Brain pericyte (primary cell): ENCODE measurements around the gene ZMIZ1.

Experiments
- DNase-seq: peaks from one replicate; pipeline ENCODE4 v3.0.0-alpha.2; 2012; ENCODE audit warnings: low read depth, low spot score

Gene ZMIZ1

DNA sequence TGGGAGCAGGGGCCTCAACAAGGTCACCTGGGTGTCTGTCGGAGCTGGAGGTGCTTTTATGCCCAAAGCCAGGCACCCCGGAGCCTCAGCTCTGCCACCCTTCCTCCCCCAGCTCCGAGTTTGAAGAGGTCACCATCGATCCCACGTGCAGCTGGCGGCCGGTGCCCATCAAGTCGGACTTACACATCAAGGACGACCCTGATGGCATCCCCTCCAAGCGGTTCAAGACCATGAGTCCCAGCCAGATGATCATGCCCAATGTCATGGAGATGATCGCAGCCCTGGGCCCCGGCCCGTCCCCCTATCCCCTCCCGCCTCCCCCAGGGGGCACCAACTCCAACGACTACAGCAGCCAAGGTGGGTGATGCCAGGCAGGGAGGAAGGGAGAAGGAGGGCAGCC lies 237.2 kb downstream of the ZMIZ1 start:
- no peak for DNase-seq

DNA sequence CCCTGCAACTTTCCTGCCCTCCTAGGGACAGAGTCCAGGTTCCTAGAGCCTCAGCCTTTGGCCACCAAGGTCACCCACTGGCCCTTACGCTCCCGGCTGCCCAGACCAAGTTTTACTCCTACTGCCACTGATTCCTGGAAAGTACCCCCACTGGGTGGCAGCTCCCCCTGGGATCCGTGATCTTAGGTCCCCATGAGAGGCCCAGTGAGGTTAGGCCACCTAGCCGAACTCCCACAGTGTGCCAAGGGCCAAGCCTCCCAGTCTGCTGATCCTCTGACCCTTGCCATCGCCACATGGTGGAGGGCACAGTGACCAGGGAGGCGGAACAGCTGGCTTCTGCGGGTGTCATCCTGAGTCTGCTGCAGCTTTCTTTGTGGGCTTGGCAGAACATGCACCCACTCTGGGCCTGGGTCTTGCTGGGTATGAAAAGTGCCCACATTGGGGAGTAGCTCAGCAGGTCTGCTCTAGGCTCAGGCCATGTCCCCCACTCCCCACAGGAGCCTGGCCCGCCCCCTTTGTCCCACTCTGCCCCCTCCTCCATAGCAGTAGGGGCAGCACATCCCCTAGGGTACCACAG lies 238.0 kb downstream of the ZMIZ1 start:
- no peak for DNase-seq

DNA sequence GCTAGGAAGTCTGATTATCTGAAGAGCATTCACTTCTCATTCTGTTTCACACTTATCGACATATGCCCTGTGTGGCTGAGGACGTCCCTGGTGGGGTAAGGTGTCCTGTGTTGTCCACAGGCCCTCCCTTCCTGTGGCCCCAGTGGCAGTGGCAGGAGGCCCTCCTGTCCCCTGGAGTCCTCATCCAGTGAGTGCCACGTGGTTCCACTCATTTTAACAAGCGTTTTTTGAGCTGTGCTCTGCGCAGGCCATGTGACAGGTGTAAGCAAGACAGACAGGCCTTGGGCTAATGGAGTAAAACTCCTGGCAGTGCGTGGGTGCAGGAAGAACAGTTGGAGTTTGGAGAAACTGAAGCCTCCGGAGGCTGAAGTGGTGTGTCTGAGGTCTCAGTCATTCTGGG lies 239.2 kb downstream of the ZMIZ1 start:
- DNase-seq = no peak

DNA sequence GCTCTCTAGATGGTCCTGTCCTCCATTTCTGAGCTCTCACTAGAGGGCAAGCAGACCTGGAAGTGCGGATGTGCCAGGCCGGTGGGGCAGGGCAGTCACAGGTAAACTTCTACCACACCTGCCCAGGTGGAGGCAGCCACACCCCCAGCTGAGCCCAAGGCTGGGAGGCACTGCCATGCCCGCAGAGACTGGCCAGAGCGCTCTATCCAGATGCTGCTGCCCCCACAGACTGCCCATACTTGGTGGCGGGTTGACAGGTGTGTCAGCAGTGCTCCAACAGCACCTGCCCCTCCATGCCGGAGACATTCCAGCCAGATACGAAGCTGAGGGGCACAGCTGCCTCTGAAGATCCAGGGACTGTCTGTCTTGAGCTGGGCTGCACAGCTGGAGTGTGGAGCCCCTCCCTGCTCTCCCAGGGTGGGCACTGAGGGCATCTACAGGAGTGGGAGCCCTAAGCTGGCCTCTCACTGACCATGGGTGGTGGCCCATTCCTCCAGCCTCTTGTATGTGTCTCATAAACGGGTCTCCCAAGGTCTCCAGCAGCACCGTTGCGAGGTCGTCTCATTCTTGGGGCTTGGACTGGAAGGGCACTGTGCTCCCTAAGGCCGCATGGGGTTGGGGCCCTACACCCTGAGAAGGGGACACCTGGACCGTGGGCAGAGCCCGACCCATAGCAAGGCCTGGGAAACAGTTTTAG lies 240.4 kb downstream of the ZMIZ1 start:
- DNase-seq = no peak

DNA sequence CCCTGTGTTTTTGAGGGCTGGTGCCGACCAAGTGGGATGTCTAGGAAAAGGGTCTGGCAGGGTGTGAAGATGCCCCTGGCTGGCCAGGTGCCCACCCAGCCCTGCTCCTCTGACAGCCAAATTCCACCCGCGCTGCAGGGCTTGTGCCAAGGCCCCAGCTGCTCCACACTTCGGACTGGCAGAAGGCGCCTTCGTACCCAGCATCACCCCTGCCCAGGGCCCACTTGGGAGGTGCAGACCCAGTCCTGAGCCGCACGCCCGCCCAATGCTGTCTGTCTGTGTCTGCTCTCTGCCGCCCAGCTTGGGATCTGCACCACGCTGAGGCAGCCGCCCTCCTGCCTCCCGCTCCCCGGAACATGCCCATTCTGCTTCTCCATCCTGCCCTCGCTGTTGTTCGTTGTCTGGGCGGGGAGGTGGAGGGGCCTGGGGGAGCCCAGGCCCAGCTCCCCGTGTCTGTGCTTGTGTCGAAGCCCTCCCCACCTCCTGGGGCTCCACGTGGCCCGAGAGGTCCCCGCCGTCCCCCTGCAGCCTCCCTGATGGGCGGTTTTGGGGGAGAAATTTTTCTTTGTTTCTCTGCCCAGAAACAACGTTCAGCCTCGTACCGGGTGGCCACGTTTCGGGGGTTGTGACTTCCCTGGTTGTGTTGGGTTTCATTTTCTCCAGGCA lies 241.6 kb downstream of the ZMIZ1 start:
- DNase-seq = no peak

DNA sequence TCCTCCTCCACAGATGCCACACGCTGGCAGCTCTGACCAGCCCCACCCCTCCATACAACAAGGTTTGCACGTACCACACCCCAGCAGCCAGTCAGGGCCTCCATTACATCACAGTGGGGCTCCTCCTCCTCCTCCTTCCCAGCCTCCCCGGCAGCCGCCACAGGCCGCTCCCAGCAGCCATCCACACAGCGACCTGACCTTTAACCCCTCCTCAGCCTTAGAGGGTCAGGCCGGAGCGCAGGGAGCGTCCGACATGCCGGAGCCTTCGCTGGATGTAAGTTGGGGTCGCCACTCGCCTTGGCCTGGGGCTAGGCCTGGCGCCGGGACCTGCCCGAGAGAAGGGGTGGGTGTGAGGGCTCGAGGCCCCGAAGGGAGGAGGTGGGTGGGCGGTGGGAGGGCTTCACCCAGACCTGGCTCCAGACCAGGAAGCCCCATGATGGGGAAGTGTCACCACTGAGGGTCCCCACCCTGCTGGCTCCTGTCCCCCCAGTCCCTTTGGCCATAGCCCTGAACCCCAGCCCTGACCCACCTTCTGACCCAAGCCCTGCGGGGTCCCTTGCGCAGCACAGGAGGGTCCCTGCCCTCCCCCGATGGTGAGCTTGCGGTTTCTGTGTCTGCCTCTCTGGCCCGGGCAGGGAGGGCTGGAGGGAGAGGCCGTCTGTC lies 242.3 kb downstream of the ZMIZ1 start:
- no peak for DNase-seq

DNA sequence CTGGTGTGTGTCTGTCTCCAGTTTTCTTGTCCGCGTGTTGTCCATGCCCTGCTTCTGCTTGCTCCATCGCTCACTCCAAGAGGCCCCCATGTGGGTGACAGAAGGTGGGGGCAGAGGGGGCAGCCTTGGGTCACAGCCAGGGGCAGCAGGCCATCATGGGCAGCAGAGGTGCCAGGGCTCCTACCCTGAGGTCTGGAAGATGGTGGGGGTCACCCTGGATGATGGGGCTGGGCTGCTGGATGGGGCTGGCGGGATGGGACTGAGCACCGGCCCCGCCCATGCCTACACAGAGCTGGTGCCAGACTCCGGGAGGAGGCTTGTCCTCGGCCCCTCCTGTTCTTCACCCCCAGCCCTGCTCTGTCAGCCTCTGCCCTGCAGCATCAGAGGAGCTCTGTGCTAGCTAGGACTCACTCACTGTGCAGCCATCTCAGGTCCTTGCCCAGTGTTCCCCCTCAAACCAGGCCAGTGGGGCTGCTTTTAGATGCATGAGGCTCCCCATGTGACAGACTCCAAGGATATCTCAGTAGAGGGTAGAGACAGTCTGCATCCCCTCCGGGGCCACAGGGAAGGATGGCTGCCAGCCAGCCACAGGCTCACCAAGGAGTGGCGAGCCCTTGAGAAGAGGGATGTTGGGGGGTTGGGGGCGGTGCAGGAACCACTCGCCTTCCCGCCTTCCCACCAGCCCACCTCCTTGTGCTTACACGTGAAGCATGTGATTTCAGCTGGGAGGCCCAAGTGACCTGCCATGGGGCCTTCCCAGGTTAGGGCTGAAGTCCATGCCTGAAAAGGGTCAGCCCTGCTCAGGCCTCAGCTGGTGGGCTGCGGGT lies 243.0 kb downstream of the ZMIZ1 start:
- no peak for DNase-seq

DNA sequence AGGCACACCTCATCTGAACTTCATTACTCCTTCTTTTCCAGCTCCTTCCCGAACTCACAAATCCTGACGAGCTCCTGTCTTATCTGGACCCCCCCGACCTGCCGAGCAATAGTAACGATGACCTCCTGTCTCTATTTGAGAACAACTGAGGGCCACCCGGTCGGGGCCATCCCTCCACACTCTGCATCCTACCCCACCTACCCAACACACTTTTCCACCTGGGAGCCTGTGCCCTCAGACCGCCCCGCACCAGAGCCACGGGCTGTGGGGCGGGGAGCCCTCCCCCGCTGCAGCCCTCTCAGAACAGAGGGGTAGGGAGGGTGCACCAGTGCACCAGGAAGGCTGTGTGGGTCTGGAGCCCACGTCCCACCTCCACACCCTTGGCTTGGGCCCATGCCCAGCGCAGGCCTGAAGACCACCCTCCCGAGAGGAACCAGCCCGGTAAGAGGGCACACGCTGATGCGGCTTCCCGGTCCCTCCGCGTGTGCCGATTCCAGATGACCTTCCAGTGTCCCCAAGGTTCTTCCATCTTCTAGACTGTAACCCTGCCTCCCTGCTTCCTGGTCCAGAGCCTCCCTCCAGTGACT lies 243.9 kb downstream of the ZMIZ1 start:
- no peak for DNase-seq

DNA sequence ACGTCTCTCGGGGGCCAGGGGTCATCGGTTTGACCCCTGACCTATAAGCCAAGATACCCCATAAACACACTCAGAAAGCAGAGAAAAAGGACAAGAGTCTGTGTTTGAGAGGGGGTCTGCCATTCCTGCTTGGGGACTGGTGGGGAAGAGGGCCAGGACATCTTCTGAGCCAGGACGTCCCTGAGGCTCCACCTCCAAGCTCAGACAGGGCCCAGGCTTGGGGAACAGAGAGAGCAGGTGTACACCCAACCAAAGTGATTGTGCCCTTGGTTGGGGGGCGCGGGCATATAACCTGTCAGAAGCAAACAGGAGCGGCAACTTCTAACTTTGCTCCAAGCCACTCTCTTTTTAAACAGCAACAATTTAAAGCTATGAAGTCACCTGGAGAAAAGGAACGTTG lies 244.6 kb downstream of the ZMIZ1 start:
- no peak for DNase-seq

DNA sequence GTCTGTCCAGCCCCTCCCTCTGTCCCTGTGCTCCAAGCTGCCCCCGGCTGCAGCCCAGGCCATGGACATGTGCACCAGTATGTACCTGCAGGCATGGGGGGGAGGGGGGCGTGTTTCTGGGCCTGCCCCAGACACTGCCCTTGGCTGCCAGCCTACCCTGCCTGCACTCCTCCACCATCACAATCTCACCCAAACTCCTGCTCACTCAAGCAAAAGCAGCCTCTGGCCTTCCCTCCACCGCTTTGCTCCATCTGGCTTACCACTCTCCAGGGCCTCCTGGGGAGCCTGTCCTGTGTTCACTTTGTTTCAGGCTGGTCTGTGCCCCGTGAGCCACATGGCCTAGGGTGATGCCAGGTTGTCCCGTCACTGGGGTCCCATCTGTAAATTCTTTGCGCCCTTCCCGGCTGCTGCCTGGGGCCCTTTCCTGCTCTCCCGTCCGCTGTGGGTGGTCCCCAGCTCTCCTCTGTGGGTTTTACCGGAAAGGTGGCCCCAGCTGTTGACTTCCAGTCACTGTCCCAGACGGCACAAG lies 245.2 kb downstream of the ZMIZ1 start:
- no peak for DNase-seq

DNA sequence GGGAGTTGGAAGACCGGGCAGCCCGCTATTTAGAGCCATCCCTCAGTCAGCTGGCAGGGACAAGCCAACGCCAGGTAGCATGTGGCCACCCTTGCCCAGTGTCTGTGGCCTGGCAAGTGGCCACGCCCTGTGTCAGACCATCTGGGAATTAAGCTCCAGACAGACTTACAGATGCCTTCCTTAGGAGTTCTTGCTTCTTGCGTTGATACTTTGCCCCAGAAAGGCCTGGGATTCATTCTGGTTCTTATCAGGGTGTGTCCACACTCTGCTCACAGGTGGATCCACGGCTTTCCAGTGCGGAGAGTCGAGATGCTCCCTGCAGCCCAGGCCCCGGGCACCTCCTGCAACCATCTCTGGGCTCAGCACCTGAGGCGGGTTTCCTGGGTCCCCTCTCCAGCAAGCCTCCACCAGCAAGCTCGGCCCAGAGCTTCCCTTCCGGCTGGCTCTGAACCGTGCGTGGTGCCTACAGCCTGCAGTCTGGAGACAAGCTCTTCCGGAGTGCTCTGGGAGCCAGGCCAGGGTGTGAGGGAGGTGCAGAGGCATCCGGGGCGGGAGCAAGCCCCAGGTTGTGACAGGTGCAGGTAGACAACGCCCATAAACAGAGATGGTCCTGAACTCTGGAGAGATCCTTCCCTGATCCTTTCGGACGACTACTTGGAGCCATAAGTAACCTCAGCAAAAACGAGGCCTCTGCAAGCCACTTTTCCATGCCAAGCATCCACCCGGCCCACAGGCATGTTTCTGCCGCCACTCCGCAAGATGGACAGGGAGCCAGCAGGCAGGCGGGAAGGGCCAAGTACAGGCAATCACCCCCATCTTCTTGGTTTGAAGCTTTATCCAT lies 246.2 kb downstream of the ZMIZ1 start:
- no peak for DNase-seq

DNA sequence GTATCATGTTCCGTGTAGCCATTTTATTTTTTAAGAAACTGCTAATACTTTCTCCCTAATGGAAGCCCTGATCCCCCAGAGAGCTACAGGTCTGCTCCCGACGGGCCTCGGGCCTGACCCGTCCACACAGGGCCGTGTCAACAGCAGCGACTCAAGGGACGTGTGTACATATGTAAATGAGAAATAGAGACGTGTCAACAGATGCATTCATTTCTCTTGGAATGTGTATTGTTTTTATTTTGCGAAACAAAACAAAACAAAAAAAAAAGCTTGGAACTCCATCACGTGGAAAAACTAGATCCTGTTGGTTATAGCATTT lies 246.8 kb downstream of the ZMIZ1 start:
- DNase-seq = no peak

DNA sequence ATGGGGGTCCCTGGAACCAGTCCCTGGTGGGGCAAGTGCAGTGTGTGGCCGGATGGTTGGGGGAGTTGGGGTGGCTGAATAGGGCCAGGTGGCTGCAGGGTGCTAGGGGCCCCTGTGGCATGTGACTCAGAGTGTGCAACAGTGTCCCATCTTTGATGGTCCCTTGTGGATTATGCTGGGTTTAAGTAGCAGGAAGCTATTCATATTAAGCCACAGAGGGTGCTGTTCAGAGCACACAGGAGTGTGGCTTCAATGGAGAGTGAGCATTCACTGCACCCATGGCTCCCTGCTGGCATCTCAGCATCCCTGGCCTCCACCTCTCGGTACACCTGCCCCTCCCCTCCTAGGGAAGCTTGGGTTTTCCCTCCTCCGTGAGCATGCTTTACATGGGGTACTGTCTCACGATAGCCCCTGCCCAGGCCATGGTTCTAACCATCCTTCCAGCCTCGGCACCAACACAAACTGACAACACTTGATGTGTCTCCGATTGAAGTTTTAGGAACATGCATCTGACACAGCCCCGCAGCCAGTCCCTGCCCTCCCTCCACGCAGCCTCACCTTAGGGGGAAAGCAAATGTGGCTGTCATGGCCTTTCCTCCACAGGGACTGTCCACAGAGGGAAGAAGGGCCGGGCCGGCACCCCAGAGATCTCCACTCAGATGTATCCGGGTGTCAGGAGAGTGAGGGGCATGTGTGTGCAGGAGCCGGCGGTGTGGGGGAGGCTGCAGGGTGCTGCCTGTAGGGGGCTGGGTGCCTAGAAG lies 248.1 kb downstream of the ZMIZ1 start:
- DNase-seq = no peak

DNA sequence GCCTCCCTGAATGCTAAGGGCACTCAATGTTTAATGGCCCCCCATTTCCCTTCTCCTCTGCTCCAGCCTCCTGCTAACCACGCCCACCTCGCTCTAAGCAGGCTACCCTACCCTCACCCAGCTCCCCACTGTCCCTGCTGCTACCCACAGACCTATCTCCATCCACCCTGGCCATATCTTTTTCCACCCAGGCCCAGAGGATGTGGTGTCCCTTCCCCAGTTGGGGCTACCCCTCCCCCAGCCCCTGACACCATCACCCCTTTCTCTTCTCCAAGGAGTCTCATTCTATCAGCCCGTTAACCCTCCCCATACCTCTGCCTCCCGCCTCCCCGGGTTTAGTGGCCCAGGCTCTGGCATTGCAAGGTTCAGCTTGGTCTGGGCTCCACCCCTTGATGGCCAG lies 249.6 kb downstream of the ZMIZ1 start:
- DNase-seq = no peak

DNA sequence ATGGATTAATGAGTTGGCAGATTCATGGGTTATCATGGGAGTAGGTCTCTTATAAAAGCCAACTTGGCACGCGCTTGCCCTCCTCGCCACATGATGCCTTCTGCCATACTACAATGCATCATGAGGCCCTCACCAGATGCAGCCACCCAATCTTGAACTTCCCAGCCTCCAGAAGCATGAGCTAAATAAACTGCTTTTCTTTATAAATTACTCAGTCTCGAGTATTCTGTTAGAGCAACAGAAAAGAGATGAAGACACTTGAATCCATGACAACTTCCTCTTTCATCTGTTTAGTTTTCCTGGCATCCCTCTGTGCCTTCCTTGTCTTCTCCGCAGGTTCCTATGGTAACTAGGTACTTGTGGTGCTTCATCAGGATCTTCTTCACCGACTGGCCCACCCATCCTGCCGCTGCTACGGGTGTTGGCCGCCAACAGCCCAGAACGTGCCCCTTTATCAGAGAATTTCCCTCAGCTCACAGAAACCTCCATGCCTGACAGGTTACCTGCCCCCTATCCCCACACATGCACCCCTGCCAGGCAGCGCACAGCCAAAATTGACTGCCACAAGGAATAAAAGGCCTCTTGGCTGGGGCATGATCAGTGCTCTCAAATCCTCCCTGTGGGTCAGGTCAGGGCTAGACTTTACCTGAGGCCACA lies 250.5 kb downstream of the ZMIZ1 start:
- no peak for DNase-seq

DNA sequence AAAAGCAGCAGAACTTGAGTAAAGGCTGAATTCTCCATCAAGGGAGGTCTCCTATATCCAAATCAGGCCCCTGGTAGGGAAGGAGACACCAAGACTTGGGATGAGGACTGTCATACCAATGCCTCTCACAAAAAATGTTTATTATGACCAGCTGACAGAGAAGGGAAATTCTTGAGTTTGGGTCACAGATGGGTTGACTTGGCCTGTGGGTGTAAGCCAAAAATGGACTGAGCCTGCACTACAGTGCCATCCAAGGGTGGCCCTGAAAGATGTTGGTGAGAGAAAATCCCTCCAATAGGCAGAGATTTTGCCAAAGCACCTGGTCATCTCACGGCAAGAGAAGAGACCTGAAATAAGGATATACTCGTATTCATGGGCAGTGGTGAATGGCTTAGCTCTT lies 251.6 kb downstream of the ZMIZ1 start:
- no peak for DNase-seq

DNA sequence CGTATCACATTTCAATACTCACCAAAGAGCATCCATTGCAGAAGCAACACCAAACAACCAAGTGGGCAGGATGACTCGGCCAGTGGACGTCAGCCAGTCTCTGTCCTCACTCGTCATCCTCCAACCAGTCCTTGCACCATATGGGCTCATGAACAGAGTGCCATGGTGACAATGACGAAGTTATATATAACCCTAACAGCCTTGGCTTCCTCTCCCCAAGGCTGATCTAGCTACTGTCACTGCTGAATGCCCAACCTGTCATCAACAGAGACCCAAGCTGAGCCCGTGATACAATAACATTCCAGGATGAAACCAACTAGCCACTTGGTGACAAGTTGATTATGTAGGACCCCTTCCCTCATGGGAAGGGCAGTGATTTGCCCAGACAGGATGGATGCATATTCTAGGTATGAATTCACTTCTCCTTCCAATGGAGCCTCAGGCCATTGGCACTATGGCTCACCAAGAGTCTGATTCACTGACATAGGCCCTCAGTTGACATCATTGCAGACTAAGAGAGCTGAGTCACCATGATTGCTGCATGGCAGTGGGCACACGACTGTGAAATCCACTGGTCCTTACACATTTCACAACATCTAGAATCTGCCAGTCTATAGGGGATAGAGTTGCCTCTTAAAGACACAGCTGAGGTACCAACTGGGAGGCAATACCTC lies 252.2 kb downstream of the ZMIZ1 start:
- DNase-seq = no peak

DNA sequence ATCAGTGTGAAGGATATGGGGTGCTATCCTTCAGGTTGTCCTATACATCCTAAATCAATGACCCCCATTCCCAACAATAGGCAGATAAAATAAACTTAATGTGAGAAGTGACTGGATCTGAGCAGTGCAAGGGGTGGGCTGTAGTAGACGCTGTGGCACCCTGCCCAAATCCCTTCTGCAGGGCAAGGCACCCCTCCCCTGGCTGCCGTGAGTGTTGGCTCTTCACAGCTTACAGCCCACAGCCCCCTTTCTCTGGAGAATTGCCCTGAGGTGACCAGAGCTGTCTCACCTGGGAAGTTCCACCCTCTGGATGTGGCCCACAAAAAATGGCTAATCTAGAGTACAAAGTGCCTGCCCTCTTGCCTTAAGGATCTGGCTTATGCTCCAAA lies 252.7 kb downstream of the ZMIZ1 start:
- no peak for DNase-seq

DNA sequence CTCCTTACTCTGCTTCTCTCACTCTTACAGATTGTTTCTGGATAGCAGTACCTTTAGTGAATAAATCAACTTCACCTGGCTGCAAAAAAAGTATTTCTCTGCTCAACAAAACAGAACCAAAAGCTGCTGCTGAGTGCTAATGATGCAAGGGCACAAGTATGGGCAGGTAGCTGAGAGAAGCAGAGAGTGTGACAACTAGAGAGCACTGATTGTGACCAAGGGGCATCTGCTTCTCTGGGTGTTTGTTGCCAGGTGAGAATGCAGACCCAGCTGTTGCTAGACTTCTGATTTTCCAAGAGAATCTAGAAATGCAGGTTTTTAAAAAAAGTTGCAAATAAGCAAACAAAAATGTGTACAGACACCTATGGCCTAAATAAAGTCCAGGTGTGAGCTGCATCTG lies 253.2 kb downstream of the ZMIZ1 start:
- DNase-seq = no peak
